Prostate gland (tissue), 2 donors: ENCODE results near the gene KRTAP10-11. TPM values are rescaled to one million over a fixed set of nuclear protein-coding genes. Genes with fewer than 3 reads are reported as not detected.

Source experiments
- DNase-seq: peaks from one replicate; pipeline ENCODE4 v3.0.0-alpha.2; 2019; ENCODE audit warnings: low spot score
- H3K27ac ChIP-seq, 2 donors: fragments of 200-600 bp; sonication (generic); 2 replicates each; pipeline ENCODE4 v1.5.1; 2017 to 2019
- H3K27me3 ChIP-seq: fragments of 200-600 bp; sonication (generic); replicated peaks from 2 replicates; pipeline ENCODE4 v1.5.1; 2019; ENCODE audit not compliant: insufficient read depth
- H3K36me3 ChIP-seq, 2 donors: fragments of 200-600 bp; sonication (generic); 1 replicate in 1 of 2; 2 replicates in 1 of 2; pipeline versions ENCODE4 v1.5.1 to v1.8.1; 2017 to 2019
- H3K4me1 ChIP-seq: fragments of 200-600 bp; sonication (generic); replicated peaks from 2 replicates; pipeline ENCODE4 v1.5.1; 2019
- H3K4me3 ChIP-seq, 2 donors: fragments of 200-600 bp; sonication (generic); 2 replicates each; pipeline ENCODE4 v1.5.1; 2017 to 2019
- H3K9me3 ChIP-seq: fragments of 200-600 bp; sonication (generic); 2 replicates; pipeline ENCODE4 v1.5.1; 2017
- POLR2A ChIP-seq: fragments of 450-650 bp; IDR thresholded peaks from one replicate; pipeline ENCODE4 v1.6.1; 2016; ENCODE audit warnings: antibody characterized with exemption, mild to moderate bottlenecking
- POLR2AphosphoS5 ChIP-seq: sonication (generic); formaldehyde crosslinking; IDR thresholded peaks from one replicate; pipeline ENCODE4 v1.6.1; 2017; ENCODE audit warnings: antibody characterized with exemption
- WGBS: methylation state at CpG from one replicate; pipeline ENCODE4 v1.1.5; 2018; 5-methylcytosine and 5-hydroxymethylcytosine counted together
- intact Hi-C: fragments of 100-400 bp; cut with DNase I; formaldehyde crosslinking; loops from one replicate; pipeline ENCODE4 v1.14.2; 2022
- total RNA-seq, 2 donors: library from RNA; depleted of rRNA; stranded (reverse); fragments of >200 nt; gene quantifications; one replicate each; pipeline ENCODE4 v1.1.0, GENCODE V29; 2016
- TF ChIP-seq, protein P1 (sequence below), 4 experiments: fragments of 200-600 bp in 2 of 4; fragments of 450-650 bp in 2 of 4; sonication (generic) in 2 of 4; IDR thresholded peaks; 1 replicate in 3 of 4; 2 replicates in 1 of 4; pipeline ENCODE4 v1.5.1; 2016 to 2019; ENCODE audit warnings: antibody characterized with exemption in 4 of 4, mild to moderate bottlenecking in 2 of 4, moderate library complexity in 2 of 4

The KRTAP10-11 gene
- total RNA-seq, 2 donors from 2014 or later, result not detected

- no peaks in the 10 kb centered on the region for H3K9me3 ChIP-seq
- 73% methylated on average over 16 of the region's 17 CpGs for WGBS
- no peak overlapping the region for H3K4me3 ChIP-seq
- H3K27ac ChIP-seq, result no peak overlapping the region
- no peaks in the 10 kb centered on the region for H3K36me3 ChIP-seq
- no peaks in the 10 kb centered on the region for H3K27me3 ChIP-seq
- no peak for DNase-seq
- intact Hi-C loops, result no loop called here
- no peaks in the 10 kb centered on the region for H3K4me1 ChIP-seq
- TF ChIP-seq POLR2A, result no peak
- TF ChIP-seq, protein P1, sequence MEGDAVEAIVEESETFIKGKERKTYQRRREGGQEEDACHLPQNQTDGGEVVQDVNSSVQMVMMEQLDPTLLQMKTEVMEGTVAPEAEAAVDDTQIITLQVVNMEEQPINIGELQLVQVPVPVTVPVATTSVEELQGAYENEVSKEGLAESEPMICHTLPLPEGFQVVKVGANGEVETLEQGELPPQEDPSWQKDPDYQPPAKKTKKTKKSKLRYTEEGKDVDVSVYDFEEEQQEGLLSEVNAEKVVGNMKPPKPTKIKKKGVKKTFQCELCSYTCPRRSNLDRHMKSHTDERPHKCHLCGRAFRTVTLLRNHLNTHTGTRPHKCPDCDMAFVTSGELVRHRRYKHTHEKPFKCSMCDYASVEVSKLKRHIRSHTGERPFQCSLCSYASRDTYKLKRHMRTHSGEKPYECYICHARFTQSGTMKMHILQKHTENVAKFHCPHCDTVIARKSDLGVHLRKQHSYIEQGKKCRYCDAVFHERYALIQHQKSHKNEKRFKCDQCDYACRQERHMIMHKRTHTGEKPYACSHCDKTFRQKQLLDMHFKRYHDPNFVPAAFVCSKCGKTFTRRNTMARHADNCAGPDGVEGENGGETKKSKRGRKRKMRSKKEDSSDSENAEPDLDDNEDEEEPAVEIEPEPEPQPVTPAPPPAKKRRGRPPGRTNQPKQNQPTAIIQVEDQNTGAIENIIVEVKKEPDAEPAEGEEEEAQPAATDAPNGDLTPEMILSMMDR (IDR thresholded peaks at IDR 0.05), result no peak
Measured at GRCh38 chr21:44615911-44616590, 30.2 kb upstream of the KRTAP10-11 start.

- H3K4me1 ChIP-seq, result no peaks in the 10 kb centered on the region
- no peak for DNase-seq
- WGBS, result 51% methylated on average over 16 of the region's 16 CpGs
- H3K9me3 ChIP-seq, result no peaks in the 10 kb centered on the region
- no peak overlapping the region for H3K4me3 ChIP-seq
- TF ChIP-seq, protein P1 (IDR thresholded peaks at IDR 0.05), result no peak
- TF ChIP-seq POLR2AphosphoS5, result no peak
- no peak overlapping the region for H3K27ac ChIP-seq
- no peaks in the 10 kb centered on the region for H3K27me3 ChIP-seq
- H3K36me3 ChIP-seq, result no peaks in the 10 kb centered on the region
- intact Hi-C loops, result no loop called here
Measured at GRCh38 chr21:44616591-44616926, 29.7 kb upstream of the KRTAP10-11 start.

- H3K27me3 ChIP-seq, result no peaks in the 10 kb centered on the region
- no peaks in the 10 kb centered on the region for H3K36me3 ChIP-seq
- TF ChIP-seq, protein P1 (IDR thresholded peaks at IDR 0.05), result no peak
- TF ChIP-seq POLR2AphosphoS5 (no peak), POLR2A (no peak)
- 69% methylated on average over 8 of the region's 8 CpGs for WGBS
- intact Hi-C loops, result no loop called here
- no peak overlapping the region for H3K27ac ChIP-seq
- DNase-seq, result no peak
- H3K9me3 ChIP-seq, result no peaks in the 10 kb centered on the region
- H3K4me1 ChIP-seq, result no peaks in the 10 kb centered on the region
- no peak overlapping the region for H3K4me3 ChIP-seq
Measured at GRCh38 chr21:44617071-44617501, 29.1 kb upstream of the KRTAP10-11 start.

DNA sequence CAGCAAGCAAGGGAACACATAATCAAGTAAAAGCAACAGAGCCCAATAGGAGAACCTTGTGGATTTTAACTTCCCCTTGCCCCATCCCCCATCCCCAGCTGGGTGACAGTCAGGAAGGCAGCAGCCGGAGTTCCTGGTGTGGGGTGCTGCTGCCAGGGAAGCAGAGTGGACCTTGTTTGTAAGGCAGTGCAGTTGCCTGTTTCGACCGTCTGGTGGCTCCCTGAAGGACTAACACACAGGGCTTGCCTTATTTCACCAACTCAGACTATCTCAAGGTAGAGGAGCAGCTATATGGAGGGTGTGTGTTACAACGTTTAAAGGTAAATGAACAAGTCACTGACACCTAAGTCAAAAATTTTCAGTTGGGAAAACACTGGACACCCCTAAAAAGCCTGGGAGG lies 27.7 kb upstream of the KRTAP10-11 start:
- no peaks in the 10 kb centered on the region for H3K4me1 ChIP-seq
- no peak overlapping the region for H3K4me3 ChIP-seq
- DNase-seq, result no peak
- no peaks in the 10 kb centered on the region for H3K27me3 ChIP-seq
- no peaks in the 10 kb centered on the region for H3K9me3 ChIP-seq
- WGBS, result 44% methylated on average over 4 of the region's 4 CpGs
- H3K27ac ChIP-seq, result no peak overlapping the region
- H3K36me3 ChIP-seq, result no peaks in the 10 kb centered on the region
- no peak for TF ChIP-seq POLR2A
- TF ChIP-seq, protein P1 (IDR thresholded peaks at IDR 0.05), result no peak
- intact Hi-C loops, result no loop called here

DNA sequence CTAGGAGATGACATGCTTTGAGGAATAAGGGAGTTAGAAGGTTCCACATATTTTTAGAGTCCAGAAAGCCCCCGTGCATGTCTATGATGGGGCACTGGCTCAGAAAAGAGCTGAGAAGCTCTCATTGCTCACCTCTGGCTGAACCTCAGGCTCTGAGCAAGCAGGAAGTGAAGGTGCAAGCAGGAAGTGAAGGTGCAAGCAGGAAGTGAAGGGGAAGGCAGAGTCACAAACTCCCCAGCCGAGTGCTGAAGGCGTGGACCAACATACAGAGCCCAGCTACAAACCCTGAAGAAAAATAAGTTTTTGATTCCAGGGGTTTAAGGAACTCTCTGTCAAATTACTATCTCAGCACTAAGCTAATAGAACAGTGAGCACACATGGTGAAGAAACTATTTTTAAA lies 27.3 kb upstream of the KRTAP10-11 start:
- H3K27ac ChIP-seq, result no peak overlapping the region
- WGBS, result 61% methylated on average over 3 of the region's 3 CpGs
- intact Hi-C loops, result no loop called here

More for the DNA sequence above, 27.3 kb upstream of the KRTAP10-11 start:
- Histone ChIP-seq H3K9me3 (no peaks in the 10 kb centered on the region), H3K4me3 (no peak overlapping the region), H3K36me3 (no peaks in the 10 kb centered on the region), H3K4me1 (no peaks in the 10 kb centered on the region), H3K27me3 (no peaks in the 10 kb centered on the region)
- TF ChIP-seq POLR2AphosphoS5 (no peak), POLR2A (no peak)
- TF ChIP-seq, protein P1 (IDR thresholded peaks at IDR 0.05), result no peak
- no peak for DNase-seq
